ENCODE measurements around the gene SLC2A13.

Gene SLC2A13

DNA sequence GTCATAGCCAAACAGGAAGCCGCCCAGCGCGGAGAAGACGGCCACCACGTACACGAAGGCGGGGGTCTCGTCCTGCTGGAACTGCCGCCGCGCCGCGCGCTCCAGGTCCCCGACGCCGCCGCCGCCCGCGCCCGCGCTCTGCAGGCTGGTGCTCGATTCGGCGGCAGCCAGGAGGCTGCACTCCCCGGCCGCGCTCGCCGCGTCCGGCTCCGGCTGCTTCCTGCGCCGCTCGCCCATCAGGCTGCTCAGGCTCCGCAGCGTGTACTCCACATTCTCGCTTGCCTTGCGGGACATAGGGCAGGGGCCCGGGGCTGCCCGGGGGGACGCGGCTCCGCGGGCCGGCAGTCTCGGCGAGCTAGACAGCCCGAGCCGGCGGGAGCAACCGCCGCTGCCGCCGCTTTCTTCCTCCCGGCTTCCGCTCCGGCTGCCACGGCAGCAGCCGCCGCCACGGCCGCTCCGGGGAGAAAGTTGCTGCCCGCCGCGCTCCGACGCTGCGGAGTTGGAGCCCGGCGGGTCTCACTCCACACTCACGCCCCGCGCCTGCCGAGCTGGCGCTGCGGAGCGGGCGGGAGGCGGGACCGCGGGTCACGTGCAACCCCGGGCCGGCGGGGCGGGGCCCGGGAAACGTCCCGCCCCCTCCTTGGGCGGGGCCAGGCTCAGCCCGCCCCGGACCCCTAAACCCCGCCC lies at the start of gene SLC2A13:
Gene SLC2A13 (minus strand): TSS at position 567 of the 687 bp plus-strand sequence. CDS start 273 bp downstream, at position 294.
- H3K36me3 Mint-ChIP-seq (ENCODE audit: low read depth), result no peaks in the 10 kb centered on the region
- H3K9me3 Mint-ChIP-seq, result no peaks in the 10 kb centered on the region
- peak; percentile 69 for DNase-seq (ENCODE audit: low spot score)
- peak within 1 kb of the TSS; percentile 24 for H3K27ac Mint-ChIP-seq
- H3K4me3 Mint-ChIP-seq, result peak within 1 kb of the TSS; percentile 81
- peaks cover 23% of the 10 kb centered on the region for H3K4me1 Mint-ChIP-seq (ENCODE audit: low read depth)
- H3K27me3 Mint-ChIP-seq (ENCODE audit: low read depth), result peaks cover 38% of the 10 kb centered on the region

DNA sequence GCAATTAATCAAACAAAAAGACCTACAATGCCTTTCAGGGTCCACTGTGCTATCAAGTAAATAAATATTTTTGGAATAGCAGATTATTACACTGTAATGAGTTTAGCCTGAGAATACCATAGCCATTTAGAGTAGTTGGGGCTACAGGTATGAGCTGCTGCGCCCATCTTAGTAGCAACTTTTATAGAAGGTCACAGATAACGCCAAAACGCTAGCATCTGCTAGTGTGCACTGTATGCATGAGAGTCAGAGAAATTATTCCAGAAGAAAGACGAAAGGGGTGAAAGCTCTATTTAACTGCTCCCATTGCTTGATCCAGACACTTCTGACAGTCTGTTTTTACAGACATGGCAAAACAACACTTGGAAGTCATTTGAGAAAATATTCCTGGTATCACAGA lies 48.5 kb upstream of the SLC2A13 start:
- Mint-ChIP-seq H3K36me3 (ENCODE audit: low read depth) (no peaks in the 10 kb centered on the region), H3K27me3 (ENCODE audit: low read depth) (peaks cover 26% of the 10 kb centered on the region), H3K9me3 (no peaks in the 10 kb centered on the region), H3K27ac (no peak overlapping the region), H3K4me3 (no peak overlapping the region), H3K4me1 (ENCODE audit: low read depth) (no peaks in the 10 kb centered on the region)
- no peak for DNase-seq (ENCODE audit: low spot score)

DNA sequence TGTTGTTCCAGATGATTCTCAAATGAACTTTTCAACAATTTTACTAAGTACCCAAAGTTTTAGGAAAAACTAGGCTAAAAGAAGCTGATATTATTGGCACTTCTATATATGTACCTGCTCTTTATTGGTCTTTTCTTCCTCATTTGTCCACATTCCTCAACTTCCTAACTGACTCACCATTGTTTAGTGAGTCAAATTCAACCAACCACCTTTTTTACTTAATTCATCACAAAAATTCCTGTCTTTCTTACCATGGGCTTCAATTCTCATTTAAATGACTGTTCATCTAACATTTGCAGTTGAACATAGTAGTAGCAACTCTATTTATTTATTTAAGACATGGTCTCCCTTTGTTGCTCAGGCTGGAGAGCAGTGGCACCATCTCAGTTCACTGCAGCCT lies 47.6 kb upstream of the SLC2A13 start:
- Mint-ChIP-seq H3K27ac (no peak overlapping the region), H3K9me3 (no peaks in the 10 kb centered on the region), H3K36me3 (ENCODE audit: low read depth) (no peaks in the 10 kb centered on the region), H3K4me3 (no peak overlapping the region), H3K4me1 (ENCODE audit: low read depth) (no peaks in the 10 kb centered on the region), H3K27me3 (ENCODE audit: low read depth) (peaks cover 20% of the 10 kb centered on the region)
- DNase-seq (ENCODE audit: low spot score), result no peak

DNA sequence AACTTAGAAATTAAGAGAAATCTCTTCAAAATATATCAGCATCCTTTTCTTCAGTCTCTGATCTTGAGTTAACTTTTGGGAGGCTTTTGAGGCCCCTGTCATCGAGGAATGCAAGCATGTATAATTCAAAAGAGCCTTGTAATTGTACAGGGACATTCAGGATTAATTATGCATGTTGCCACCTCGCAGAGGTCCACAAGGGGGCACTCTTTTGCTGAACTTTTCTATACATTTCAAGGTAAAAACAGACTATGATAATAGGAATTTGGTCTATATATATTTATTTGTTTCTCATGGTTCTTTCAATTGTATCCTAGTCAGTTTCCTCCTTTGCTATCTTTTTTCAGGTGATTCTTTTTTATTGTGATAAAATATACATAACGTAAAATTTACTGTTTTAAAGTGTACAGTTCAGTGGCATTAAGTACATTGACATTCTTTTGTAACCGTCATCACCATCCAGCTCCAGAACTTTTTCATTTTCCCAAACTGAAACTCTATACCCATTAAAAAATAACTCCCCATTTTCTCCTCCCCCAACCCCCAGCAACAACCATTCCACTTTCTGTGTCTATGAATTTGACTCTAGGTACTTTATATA lies 47.0 kb upstream of the SLC2A13 start:
- no peak overlapping the region for H3K4me3 Mint-ChIP-seq
- H3K27ac Mint-ChIP-seq, result no peak overlapping the region
- H3K36me3 Mint-ChIP-seq (ENCODE audit: low read depth), result no peaks in the 10 kb centered on the region
- no peak for DNase-seq (ENCODE audit: low spot score)
- H3K4me1 Mint-ChIP-seq (ENCODE audit: low read depth), result no peaks in the 10 kb centered on the region
- no peaks in the 10 kb centered on the region for H3K9me3 Mint-ChIP-seq
- peaks cover 19% of the 10 kb centered on the region for H3K27me3 Mint-ChIP-seq (ENCODE audit: low read depth)

DNA sequence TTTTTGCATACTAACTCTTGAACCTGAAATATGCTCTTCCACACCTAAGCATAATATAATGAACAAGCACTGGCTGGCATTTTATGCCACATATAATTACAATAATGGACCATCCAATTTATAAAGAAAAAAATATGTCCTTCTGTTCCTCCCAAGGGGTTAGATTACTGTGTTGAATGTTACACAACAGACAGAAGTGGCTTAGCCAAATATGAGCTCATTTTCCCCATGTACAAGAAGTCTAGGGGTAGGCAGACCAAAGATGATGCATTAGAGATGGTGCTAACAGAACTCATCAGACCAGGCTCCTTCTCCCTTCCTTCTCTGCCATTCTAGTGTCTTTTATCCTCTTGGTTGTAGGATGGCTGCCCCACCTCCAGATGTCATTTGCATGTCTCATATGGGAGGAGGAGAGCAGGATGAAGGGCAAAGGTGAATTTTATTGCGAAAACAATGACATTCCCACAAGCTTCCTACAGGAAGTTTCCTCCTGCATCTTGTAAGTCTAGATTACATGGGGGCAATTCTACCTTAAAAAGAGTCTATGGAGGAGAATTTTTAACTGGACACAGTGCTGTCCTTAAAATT lies 43.9 kb upstream of the SLC2A13 start:
- no peak overlapping the region for H3K27ac Mint-ChIP-seq
- peaks cover 11% of the 10 kb centered on the region for H3K27me3 Mint-ChIP-seq (ENCODE audit: low read depth)
- no peaks in the 10 kb centered on the region for H3K36me3 Mint-ChIP-seq (ENCODE audit: low read depth)
- H3K9me3 Mint-ChIP-seq, result no peaks in the 10 kb centered on the region
- no peaks in the 10 kb centered on the region for H3K4me1 Mint-ChIP-seq (ENCODE audit: low read depth)
- no peak overlapping the region for H3K4me3 Mint-ChIP-seq
- DNase-seq (ENCODE audit: low spot score), result no peak

DNA sequence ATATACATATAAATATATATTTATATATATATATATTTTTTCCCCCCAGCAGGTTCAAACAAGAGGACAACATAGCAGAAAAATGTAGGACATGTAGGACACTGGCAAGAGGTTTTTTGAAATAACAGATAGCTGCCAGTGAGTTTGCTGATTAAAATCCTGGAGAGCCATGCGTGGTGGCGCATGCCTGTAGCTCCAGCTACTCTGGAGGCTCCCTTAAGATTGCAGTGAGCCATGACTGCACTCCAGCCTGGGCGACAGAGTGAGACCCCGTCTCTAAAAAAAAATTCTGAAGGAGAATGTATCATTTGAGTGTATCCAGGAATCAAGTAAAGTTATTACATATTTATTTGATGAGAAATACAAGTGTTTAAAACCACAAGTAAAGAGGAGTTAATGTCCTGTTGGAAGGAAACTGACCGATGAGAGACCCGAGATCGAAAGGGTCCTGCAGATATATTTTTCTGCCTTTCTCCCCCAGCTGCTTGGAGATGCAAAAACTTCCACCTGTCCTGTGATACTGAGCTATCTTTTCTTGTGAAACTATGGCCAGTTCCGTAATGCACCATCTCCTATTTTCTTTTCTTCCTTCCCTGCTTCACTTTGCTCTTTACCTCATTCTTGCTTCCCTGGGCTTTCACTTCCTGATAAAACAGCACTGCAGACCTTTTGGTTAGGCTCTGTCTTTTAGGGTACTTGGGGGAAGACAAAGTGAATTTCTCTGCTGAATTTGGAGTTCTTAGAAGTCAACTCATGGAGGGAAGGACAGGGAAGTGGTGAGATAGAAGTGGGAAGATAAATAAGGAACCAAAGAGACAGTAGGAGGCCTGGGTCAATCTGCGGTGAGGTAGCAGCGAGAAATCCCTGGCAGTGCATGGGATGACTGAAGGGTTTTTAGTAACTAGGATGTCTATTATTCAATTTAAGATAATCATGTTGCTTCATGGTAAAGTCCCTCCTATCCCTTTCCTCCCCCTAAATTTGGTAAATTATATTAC lies 41.2 kb upstream of the SLC2A13 start:
- H3K4me3 Mint-ChIP-seq, result no peak overlapping the region
- no peak overlapping the region for H3K27ac Mint-ChIP-seq
- DNase-seq (ENCODE audit: low spot score), result no peak
- H3K27me3 Mint-ChIP-seq (ENCODE audit: low read depth), result peaks cover 13% of the 10 kb centered on the region
- no peaks in the 10 kb centered on the region for H3K36me3 Mint-ChIP-seq (ENCODE audit: low read depth)
- H3K9me3 Mint-ChIP-seq, result no peaks in the 10 kb centered on the region
- no peaks in the 10 kb centered on the region for H3K4me1 Mint-ChIP-seq (ENCODE audit: low read depth)

DNA sequence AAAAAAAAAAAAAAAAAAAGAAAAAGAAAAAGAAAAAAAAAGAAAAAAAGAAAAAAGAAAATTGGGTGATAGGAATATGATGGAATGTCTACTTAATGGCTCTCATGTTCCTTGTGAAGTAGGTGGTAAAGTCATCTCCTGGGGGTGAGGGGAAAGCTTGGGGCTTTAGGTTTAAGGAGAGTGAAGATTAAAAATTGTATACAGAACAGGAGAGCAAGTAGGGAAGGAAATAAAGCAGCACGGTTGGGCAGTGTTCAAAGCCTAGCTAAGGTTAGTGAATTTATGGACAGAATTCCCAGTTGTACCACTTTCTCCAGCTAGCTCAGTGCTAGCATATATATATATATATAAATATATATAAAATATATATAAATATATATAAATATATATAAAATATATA lies 40.0 kb upstream of the SLC2A13 start:
- Mint-ChIP-seq H3K36me3 (ENCODE audit: low read depth) (no peaks in the 10 kb centered on the region), H3K4me3 (no peak overlapping the region), H3K9me3 (no peaks in the 10 kb centered on the region), H3K27me3 (ENCODE audit: low read depth) (peaks cover 19% of the 10 kb centered on the region), H3K4me1 (ENCODE audit: low read depth) (no peaks in the 10 kb centered on the region), H3K27ac (no peak overlapping the region)
- no peak for DNase-seq (ENCODE audit: low spot score)

DNA sequence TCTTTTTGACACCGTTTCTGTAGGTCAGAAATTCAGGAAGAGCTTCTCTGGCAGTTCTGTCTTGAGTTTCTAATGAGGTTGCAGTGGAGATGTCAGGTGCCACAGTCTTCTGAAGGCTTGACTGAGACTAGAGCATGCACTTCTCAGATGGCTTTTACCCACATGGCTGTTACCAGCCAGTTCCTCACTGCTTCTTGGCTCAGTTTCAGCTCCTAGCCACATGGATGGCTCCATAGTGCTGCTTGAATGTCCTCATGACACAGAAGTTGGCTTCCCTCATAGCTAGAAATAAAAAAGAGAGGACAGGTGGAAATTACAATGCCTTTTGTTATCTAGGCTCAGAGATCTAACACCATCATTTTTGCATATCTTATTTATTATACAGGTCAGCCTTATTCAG lies 38.1 kb upstream of the SLC2A13 start:
- Mint-ChIP-seq H3K4me3 (no peak overlapping the region), H3K9me3 (no peaks in the 10 kb centered on the region), H3K27me3 (ENCODE audit: low read depth) (peaks cover 25% of the 10 kb centered on the region), H3K27ac (no peak overlapping the region), H3K4me1 (ENCODE audit: low read depth) (no peaks in the 10 kb centered on the region), H3K36me3 (ENCODE audit: low read depth) (no peaks in the 10 kb centered on the region)
- DNase-seq (ENCODE audit: low spot score), result no peak

DNA sequence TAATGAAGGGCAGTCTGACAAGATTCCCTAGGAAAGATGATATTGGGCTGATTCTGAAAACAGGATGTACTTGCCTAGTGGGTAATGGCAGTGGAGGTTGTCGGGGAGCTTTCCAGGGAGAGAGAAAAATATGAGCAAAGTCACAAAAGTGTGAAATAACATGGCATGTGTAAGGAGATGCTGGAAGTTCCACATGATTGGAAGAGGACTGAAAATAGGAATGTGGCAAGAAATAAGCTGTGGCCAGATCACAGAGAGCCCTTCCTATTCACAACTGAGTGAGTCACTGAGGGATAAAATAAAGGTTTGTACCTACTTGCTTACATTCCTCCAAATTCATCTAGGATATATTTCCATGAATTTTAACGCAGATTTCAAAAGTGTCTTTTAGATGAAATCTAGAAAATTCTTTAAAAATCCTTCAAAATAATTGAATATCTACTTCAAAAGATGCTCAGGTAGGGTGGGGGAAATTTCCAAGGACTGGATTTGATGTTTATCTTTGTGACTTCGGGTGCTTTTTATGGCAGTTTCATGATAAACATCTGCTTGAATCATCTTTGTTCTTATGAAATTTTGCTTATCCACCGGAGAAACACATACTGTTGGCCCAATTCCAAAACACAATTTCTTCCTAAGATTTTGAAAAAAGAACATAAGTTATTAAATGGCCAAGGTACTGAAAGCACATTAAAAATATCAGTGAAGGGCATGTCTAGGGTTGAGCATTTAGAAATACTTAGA lies 36.3 kb upstream of the SLC2A13 start:
- no peak overlapping the region for H3K4me3 Mint-ChIP-seq
- peaks cover 7% of the 10 kb centered on the region for H3K9me3 Mint-ChIP-seq
- no peak for DNase-seq (ENCODE audit: low spot score)
- peaks cover 3% of the 10 kb centered on the region for H3K36me3 Mint-ChIP-seq (ENCODE audit: low read depth)
- no peak overlapping the region for H3K27ac Mint-ChIP-seq
- H3K4me1 Mint-ChIP-seq (ENCODE audit: low read depth), result peaks cover 8% of the 10 kb centered on the region
- H3K27me3 Mint-ChIP-seq (ENCODE audit: low read depth), result peaks cover 25% of the 10 kb centered on the region

DNA sequence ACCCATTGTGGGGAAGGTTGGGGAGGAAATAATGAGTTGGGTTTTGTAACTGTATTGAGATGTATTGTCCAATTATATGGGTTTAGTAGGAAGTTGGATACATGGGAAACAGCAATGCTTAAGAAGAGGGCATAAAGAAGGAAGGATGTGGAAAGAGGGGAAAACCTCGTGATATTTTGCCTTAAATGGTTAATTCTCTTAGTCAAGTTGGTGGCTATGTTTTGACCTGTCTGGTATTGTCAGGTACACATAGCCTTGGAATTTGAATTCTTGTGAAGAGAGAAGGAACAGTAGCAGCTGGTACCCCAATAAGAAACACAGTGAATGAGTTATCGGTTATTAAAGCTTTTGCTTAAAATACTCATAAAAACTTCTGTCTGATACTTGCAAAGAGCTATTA lies 32.6 kb upstream of the SLC2A13 start:
- peaks cover 11% of the 10 kb centered on the region for H3K4me1 Mint-ChIP-seq (ENCODE audit: low read depth)
- H3K9me3 Mint-ChIP-seq, result peaks cover 7% of the 10 kb centered on the region
- DNase-seq (ENCODE audit: low spot score), result no peak
- H3K36me3 Mint-ChIP-seq (ENCODE audit: low read depth), result peaks cover 3% of the 10 kb centered on the region
- no peak overlapping the region for H3K27ac Mint-ChIP-seq
- no peak overlapping the region for H3K4me3 Mint-ChIP-seq
- H3K27me3 Mint-ChIP-seq (ENCODE audit: low read depth), result peaks cover 25% of the 10 kb centered on the region

DNA sequence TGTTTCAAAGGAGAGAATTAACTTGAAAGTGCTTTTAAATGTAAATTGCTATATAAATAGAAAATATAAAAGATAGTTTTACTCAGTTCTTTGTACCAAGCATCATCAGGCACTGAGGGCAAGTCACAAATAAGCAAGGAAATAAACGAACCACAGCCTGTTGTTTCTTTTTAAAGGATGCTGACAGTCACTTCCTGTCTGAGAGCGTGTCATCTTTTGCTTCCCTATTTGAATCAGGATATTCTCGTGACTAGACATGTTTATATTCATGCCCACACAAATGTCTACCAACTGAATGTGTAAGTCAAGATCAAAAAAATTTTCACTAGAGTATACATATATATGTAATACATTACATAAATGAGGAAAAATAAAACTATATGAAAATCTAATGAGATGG lies 31.4 kb upstream of the SLC2A13 start:
- Mint-ChIP-seq H3K36me3 (ENCODE audit: low read depth) (peaks cover 3% of the 10 kb centered on the region), H3K4me1 (ENCODE audit: low read depth) (peaks cover 11% of the 10 kb centered on the region), H3K27me3 (ENCODE audit: low read depth) (peaks cover 20% of the 10 kb centered on the region), H3K9me3 (peaks cover 7% of the 10 kb centered on the region), H3K27ac (no peak overlapping the region), H3K4me3 (peak overlapping the region; percentile 32)
- DNase-seq (ENCODE audit: low spot score), result no peak

DNA sequence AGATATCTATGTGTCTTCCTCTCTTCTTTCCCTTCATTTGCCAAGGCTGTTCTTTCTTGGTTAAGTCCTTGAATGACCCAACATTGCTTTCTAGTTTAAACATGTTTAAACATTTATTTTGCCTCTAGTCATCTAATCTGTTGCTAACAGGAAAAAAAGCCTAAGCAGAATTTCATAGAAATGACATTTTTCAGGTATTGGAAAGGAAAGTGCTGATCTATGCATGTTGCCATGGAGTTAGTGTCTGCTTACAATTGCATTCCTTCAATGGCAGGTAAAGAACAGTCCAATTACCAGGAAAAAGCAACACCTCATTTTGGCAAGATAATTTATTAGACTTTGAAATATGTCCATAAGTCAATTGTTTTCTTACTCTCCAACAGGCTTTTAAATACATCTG lies 21.5 kb upstream of the SLC2A13 start:
- no peak for DNase-seq (ENCODE audit: low spot score)
- H3K4me1 Mint-ChIP-seq (ENCODE audit: low read depth), result no peaks in the 10 kb centered on the region
- H3K4me3 Mint-ChIP-seq, result no peak overlapping the region
- no peak overlapping the region for H3K27ac Mint-ChIP-seq
- peaks cover 26% of the 10 kb centered on the region for H3K27me3 Mint-ChIP-seq (ENCODE audit: low read depth)
- no peaks in the 10 kb centered on the region for H3K9me3 Mint-ChIP-seq
- no peaks in the 10 kb centered on the region for H3K36me3 Mint-ChIP-seq (ENCODE audit: low read depth)

DNA sequence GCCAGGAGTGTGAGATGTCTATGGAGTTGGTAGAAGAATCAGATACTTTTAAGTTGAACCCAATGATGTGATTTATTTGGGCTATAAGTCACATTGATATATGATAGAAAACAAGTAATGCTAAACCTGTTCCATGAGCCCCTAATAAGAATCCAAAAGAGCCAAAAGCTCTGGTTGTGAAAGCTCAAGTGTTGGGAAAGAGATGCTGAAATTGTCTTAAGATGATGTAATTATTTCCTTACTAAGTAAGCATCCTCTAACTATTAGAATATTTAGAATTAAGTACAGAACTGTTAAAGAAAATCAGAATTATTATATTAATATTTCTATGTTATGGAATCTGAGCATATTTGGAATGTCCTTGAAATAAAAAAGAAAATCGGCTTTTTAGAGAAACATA lies 17.6 kb upstream of the SLC2A13 start:
- H3K27ac Mint-ChIP-seq, result no peak overlapping the region
- no peaks in the 10 kb centered on the region for H3K36me3 Mint-ChIP-seq (ENCODE audit: low read depth)
- no peak for DNase-seq (ENCODE audit: low spot score)
- peaks cover 31% of the 10 kb centered on the region for H3K27me3 Mint-ChIP-seq (ENCODE audit: low read depth)
- H3K4me1 Mint-ChIP-seq (ENCODE audit: low read depth), result no peaks in the 10 kb centered on the region
- peaks cover 1% of the 10 kb centered on the region for H3K9me3 Mint-ChIP-seq
- H3K4me3 Mint-ChIP-seq, result no peak overlapping the region

Measured in T-helper 2 cell treated with Interferon-gamma antibody and Interleukin-4, amounts not matched to agents 5 μg/mL and 100 μg/mL, for 36 hours (primary cell).